ENCODE data around the gene BCAS2. TPM values are rescaled to one million over a fixed set of nuclear protein-coding genes. Genes with fewer than 3 reads are reported as not detected.

Gene BCAS2
- total RNA-seq (10 to 100 TPM; 62.9 to 66.9 TPM), polyA plus RNA-seq (99.9 TPM)

DNA sequence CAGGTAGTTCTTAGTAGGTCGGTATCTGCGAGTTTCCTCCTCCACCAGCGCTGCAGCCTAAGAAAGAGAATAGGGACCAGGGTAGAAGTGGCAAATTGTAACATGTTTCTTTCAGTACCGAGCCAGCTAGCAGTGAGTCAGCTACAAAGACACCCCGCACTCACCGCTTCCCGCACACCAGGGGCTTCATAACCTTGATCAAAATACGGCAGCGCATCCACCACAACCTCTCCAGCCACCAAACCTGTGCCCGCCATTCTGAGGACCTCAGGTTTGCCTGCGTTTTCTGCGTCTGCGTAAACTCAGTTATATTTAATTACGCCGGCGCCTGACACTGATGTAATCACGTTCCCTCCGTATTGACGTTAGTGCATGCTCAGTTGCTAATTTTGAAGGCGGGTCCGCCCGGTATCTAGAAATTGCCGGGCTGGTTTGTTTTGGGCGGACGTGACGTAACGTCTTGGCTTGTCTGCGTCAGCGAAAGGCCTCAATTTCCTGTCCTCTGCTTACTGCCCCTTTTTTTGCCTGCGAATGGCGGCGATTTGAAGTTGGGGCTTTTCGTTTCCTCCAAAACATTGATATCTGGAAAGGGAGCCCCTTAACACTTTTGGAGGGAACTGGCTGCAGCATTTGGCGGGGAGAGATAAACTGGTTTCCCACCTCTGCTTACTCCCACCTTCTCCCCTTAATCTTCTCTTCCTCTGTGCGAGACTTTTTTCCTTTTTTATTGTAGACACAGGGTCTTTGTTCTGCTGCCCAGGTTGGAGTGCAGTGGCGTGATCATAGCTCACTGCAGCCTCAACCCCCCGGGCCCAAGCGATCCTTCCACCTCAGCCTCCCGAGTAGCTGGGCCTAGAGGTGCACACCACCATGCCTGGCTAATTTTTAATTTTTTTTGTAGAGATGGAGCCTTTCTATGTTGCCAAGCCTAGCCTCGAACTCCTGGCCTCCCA, at the start of gene BCAS2:
BCAS2 (minus strand) TSS at position 281 of the 953 bp plus-strand sequence; CDS start at position 257, 24 bp downstream.
- peak; percentile 87 to 98 (median 96) for DNase-seq
- peaks cover 10% of the 10 kb centered on the region for H3K36me3 ChIP-seq (ENCODE audit: insufficient read depth, low read length)
- no peaks in the 10 kb centered on the region for H3K27me3 Mint-ChIP-seq
- H3K36me3 Mint-ChIP-seq = peaks cover 12 to 38% (median 15%) of the 10 kb centered on the region in 3 donors
- H3K9me3 ChIP-seq (ENCODE audit: low read length) = no peaks in the 10 kb centered on the region
- peak within 1 kb of the TSS; percentile 72 for H3K4me3 ChIP-seq (ENCODE audit: low read length)
- ChIA-PET CTCF (interaction anchor here (0.8 to 1.6 kb wide), 3 partner anchors 71 to 471 kb away, joined by 3 read pairs; partner anchors contain the start of gene TRIM33), POLR2A (interaction anchor here (0.6 to 3.3 kb wide), 4 partner anchors 9 to 176 kb away, joined by 3 to 25 read pairs (median 5); partner anchors contain the start of genes CSDE1, DENND2C and TRIM33)
- H3K4me3 Mint-ChIP-seq = peak within 1 kb of the TSS; percentile 89 to 99 (median 97)
- peaks cover 29 to 54% (median 42%) of the 10 kb centered on the region in 3 donors for H3K4me1 Mint-ChIP-seq
- no peaks in the 10 kb centered on the region for H3K27me3 ChIP-seq (ENCODE audit: insufficient read depth, low read length, poor library complexity, severe bottlenecking)
- peaks cover 0 to 3% (median 1%) of the 10 kb centered on the region in 5 donors for H3K9me3 Mint-ChIP-seq
- H3K27ac ChIP-seq (ENCODE audit: low read depth, low read length) = peak within 1 kb of the TSS; percentile 92
- peak within 1 kb of the TSS; percentile 95 to 100 (median 99) for H3K27ac Mint-ChIP-seq
- peaks cover 17% of the 10 kb centered on the region for H3K4me1 ChIP-seq (ENCODE audit: insufficient read depth, low read length)

DNA sequence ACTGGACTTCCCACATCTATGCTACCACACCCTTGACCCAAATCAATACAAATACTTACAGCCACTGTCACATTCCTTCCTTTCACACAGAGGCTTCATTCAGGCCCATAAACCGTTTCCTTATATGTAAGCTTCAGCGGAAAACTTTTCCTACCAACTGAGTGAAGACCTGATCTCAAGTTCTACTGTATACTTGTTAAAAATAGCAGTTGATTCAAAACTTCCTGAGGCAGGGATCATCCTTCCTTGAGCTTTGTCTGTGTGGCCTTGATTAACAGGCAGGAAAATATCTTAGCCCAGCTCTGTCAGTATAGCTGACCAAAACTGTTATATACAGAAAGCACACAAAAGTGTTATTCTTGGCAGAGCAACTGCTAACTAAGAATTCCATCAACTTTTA, 45.7 kb upstream of the BCAS2 start:
- DNase-seq = no peak
- H3K4me3 Mint-ChIP-seq = no peak overlapping the region
- no peaks in the 10 kb centered on the region for H3K4me1 Mint-ChIP-seq
- Histone ChIP-seq H3K9me3 (ENCODE audit: low read length) (no peaks in the 10 kb centered on the region), H3K27ac (ENCODE audit: low read depth, low read length) (no peak overlapping the region), H3K4me1 (ENCODE audit: insufficient read depth, low read length) (no peaks in the 10 kb centered on the region), H3K36me3 (ENCODE audit: insufficient read depth, low read length) (no peaks in the 10 kb centered on the region), H3K27me3 (ENCODE audit: insufficient read depth, low read length, poor library complexity, severe bottlenecking) (no peaks in the 10 kb centered on the region), H3K4me3 (ENCODE audit: low read length) (no peak overlapping the region)
- H3K36me3 Mint-ChIP-seq = peaks cover 0 to 17% (median 0%) of the 10 kb centered on the region in 3 donors
- ChIA-PET POLR2A (no interaction called here), CTCF (no interaction called here)
- peaks cover 5 to 14% (median 9%) of the 10 kb centered on the region in 5 donors for H3K9me3 Mint-ChIP-seq
- peaks cover 9 to 31% of the 10 kb centered on the region in 2 donors for H3K27me3 Mint-ChIP-seq
- H3K27ac Mint-ChIP-seq = peak overlapping the region in 1 of 8 donors; percentile 11

DNA sequence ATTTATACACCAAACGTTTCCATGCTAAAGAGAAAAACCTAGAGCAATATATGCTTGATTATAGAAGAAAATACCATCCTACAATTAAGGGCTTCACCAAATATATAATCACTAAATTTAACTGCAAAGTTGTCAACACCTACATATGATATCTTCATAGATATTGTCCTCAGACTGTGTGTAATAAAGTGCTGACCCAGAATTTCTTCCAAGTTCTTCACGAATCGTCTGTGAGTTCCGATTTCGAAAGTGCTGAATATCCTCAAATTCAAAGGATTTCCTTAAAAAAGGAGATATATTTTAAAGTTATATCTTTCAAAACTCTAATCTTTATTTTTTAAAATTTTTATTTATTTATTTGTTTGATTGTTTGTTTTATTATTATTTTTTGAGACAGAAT, 41.9 kb upstream of the BCAS2 start:
- Mint-ChIP-seq H3K36me3 (no peaks in the 10 kb centered on the region), H3K27me3 (peaks cover 0 to 10% of the 10 kb centered on the region in 2 donors), H3K9me3 (no peaks in the 10 kb centered on the region), H3K27ac (no peak overlapping the region), H3K4me3 (no peak overlapping the region), H3K4me1 (no peaks in the 10 kb centered on the region)
- no peaks in the 10 kb centered on the region for H3K36me3 ChIP-seq (ENCODE audit: insufficient read depth, low read length)
- H3K27ac ChIP-seq (ENCODE audit: low read depth, low read length) = no peak overlapping the region
- H3K4me3 ChIP-seq (ENCODE audit: low read length) = no peak overlapping the region
- no peaks in the 10 kb centered on the region for H3K4me1 ChIP-seq (ENCODE audit: insufficient read depth, low read length)
- no peak for DNase-seq
- H3K27me3 ChIP-seq (ENCODE audit: insufficient read depth, low read length, poor library complexity, severe bottlenecking) = no peaks in the 10 kb centered on the region
- CTCF ChIA-PET = no interaction called here
- H3K9me3 ChIP-seq (ENCODE audit: low read length) = no peaks in the 10 kb centered on the region
- POLR2A ChIA-PET = no interaction called here

- peaks cover 0 to 1% of the 10 kb centered on the region in 2 donors for H3K27me3 Mint-ChIP-seq
- ChIA-PET POLR2A (no interaction called here), CTCF (no interaction called here)
- DNase-seq = no peak
- no peaks in the 10 kb centered on the region for H3K27me3 ChIP-seq (ENCODE audit: insufficient read depth, low read length, poor library complexity, severe bottlenecking)
- no peak overlapping the region for H3K27ac Mint-ChIP-seq
- H3K27ac ChIP-seq (ENCODE audit: low read depth, low read length) = no peak overlapping the region
- H3K36me3 Mint-ChIP-seq = peaks cover 0 to 2% (median 0%) of the 10 kb centered on the region in 3 donors
- H3K4me3 Mint-ChIP-seq = no peak overlapping the region
- no peaks in the 10 kb centered on the region for H3K9me3 ChIP-seq (ENCODE audit: low read length)
- no peaks in the 10 kb centered on the region for H3K4me1 ChIP-seq (ENCODE audit: insufficient read depth, low read length)
- no peaks in the 10 kb centered on the region for H3K36me3 ChIP-seq (ENCODE audit: insufficient read depth, low read length)
- H3K4me1 Mint-ChIP-seq = no peaks in the 10 kb centered on the region
- no peak overlapping the region for H3K4me3 ChIP-seq (ENCODE audit: low read length)
- no peaks in the 10 kb centered on the region for H3K9me3 Mint-ChIP-seq
Measured at GRCh38 chr1:114620419-114620818, 39.0 kb upstream of the BCAS2 start.

DNA sequence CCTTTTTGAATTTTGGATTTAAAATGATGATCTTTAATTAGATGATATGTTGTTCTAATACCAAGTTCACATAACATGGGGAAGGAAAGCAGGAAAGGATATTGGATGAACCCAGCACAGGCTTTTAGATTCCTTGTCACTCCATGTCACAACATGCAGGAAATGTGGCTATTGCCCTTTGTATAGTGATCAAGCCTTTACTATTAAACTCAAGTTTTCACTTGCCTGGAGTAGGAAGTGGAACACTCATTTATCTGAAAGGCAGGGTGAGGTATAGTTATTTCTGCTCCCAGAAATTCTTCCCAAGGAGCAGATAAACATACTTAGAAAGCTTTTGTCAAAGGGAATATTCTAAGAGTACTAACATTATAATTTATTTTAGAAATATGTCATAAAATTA, 37.2 kb upstream of the BCAS2 start:
- H3K27me3 Mint-ChIP-seq = peaks cover 2 to 3% of the 10 kb centered on the region in 2 donors
- no peak overlapping the region for H3K4me3 ChIP-seq (ENCODE audit: low read length)
- H3K4me1 ChIP-seq (ENCODE audit: insufficient read depth, low read length) = no peaks in the 10 kb centered on the region
- no peaks in the 10 kb centered on the region for H3K9me3 Mint-ChIP-seq
- peaks cover 0 to 2% (median 0%) of the 10 kb centered on the region in 3 donors for H3K36me3 Mint-ChIP-seq
- DNase-seq = no peak
- no peak overlapping the region for H3K4me3 Mint-ChIP-seq
- H3K4me1 Mint-ChIP-seq = no peaks in the 10 kb centered on the region
- no peak overlapping the region for H3K27ac ChIP-seq (ENCODE audit: low read depth, low read length)
- POLR2A ChIA-PET = no interaction called here
- no peaks in the 10 kb centered on the region for H3K36me3 ChIP-seq (ENCODE audit: insufficient read depth, low read length)
- H3K27me3 ChIP-seq (ENCODE audit: insufficient read depth, low read length, poor library complexity, severe bottlenecking) = no peaks in the 10 kb centered on the region
- H3K27ac Mint-ChIP-seq = no peak overlapping the region
- H3K9me3 ChIP-seq (ENCODE audit: low read length) = no peaks in the 10 kb centered on the region
- CTCF ChIA-PET = no interaction called here

DNA sequence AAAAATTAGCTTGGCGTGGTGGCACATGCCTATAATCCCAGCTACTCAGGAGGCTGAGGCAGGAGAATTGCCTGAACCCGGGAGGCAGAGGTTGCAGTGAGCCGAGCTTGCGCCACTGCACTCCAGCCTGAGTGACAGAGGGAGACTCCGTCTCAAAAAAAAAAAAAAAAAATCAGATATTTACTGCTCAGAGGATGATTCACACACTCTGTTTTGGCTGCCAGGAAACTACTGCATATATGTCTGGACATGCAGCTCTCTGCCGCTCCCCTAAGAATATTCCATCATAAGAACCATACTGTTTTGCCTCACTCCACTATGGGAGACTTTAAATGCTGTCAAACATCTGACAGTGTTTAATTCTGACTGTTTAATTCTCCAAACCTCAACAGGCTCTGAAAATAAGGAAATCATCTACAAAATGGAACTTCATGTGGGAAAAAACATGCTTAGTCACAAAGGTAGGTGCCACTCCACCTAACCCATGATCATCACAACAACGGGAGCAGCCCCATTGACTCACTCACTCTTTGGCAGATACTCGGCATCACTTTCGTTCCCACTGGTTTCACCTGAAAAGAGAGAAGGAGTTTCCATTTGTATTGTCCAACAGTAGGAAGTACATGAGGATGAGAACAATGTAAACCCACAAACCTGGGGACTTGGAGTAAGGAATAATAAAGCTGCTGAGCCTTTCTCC, 29.3 kb upstream of the BCAS2 start:
- peaks cover 3 to 21% of the 10 kb centered on the region in 2 donors for H3K27me3 Mint-ChIP-seq
- POLR2A ChIA-PET = no interaction called here
- DNase-seq = no peak

GRCh38 chr1:114609826-114610225, 28.4 kb upstream of the BCAS2 start:
- Mint-ChIP-seq H3K27me3 (peaks cover 3 to 22% of the 10 kb centered on the region in 2 donors), H3K27ac (no peak overlapping the region), H3K4me3 (no peak overlapping the region), H3K36me3 (no peaks in the 10 kb centered on the region), H3K4me1 (no peaks in the 10 kb centered on the region), H3K9me3 (no peaks in the 10 kb centered on the region)
- no peak for DNase-seq
- no peaks in the 10 kb centered on the region for H3K27me3 ChIP-seq (ENCODE audit: insufficient read depth, low read length, poor library complexity, severe bottlenecking)
- ChIA-PET CTCF (no interaction called here), POLR2A (no interaction called here)
- no peak overlapping the region for H3K4me3 ChIP-seq (ENCODE audit: low read length)
- no peaks in the 10 kb centered on the region for H3K9me3 ChIP-seq (ENCODE audit: low read length)
- H3K4me1 ChIP-seq (ENCODE audit: insufficient read depth, low read length) = no peaks in the 10 kb centered on the region
- H3K27ac ChIP-seq (ENCODE audit: low read depth, low read length) = no peak overlapping the region
- H3K36me3 ChIP-seq (ENCODE audit: insufficient read depth, low read length) = no peaks in the 10 kb centered on the region

More for the DNA sequence above, 29.3 kb upstream of the BCAS2 start:
- H3K4me3 Mint-ChIP-seq = no peak overlapping the region
- CTCF ChIA-PET = no interaction called here
- no peaks in the 10 kb centered on the region for H3K4me1 ChIP-seq (ENCODE audit: insufficient read depth, low read length)
- no peak overlapping the region for H3K27ac Mint-ChIP-seq
- H3K27me3 ChIP-seq (ENCODE audit: insufficient read depth, low read length, poor library complexity, severe bottlenecking) = no peaks in the 10 kb centered on the region
- H3K36me3 ChIP-seq (ENCODE audit: insufficient read depth, low read length) = no peaks in the 10 kb centered on the region
- no peaks in the 10 kb centered on the region for H3K9me3 Mint-ChIP-seq
- H3K4me3 ChIP-seq (ENCODE audit: low read length) = no peak overlapping the region
- no peaks in the 10 kb centered on the region for H3K36me3 Mint-ChIP-seq
- H3K4me1 Mint-ChIP-seq = no peaks in the 10 kb centered on the region
- H3K9me3 ChIP-seq (ENCODE audit: low read length) = no peaks in the 10 kb centered on the region
- H3K27ac ChIP-seq (ENCODE audit: low read depth, low read length) = no peak overlapping the region

- ChIA-PET POLR2A (no interaction called here), CTCF (no interaction called here)
- peaks cover 2 to 22% of the 10 kb centered on the region in 2 donors for H3K27me3 Mint-ChIP-seq
- H3K9me3 Mint-ChIP-seq = no peaks in the 10 kb centered on the region
- Histone ChIP-seq H3K27me3 (ENCODE audit: insufficient read depth, low read length, poor library complexity, severe bottlenecking) (no peaks in the 10 kb centered on the region), H3K9me3 (ENCODE audit: low read length) (no peaks in the 10 kb centered on the region), H3K27ac (ENCODE audit: low read depth, low read length) (no peak overlapping the region), H3K4me1 (ENCODE audit: insufficient read depth, low read length) (no peaks in the 10 kb centered on the region), H3K36me3 (ENCODE audit: insufficient read depth, low read length) (no peaks in the 10 kb centered on the region), H3K4me3 (ENCODE audit: low read length) (no peak overlapping the region)
- no peaks in the 10 kb centered on the region for H3K36me3 Mint-ChIP-seq
- no peak overlapping the region for H3K27ac Mint-ChIP-seq
- no peaks in the 10 kb centered on the region for H3K4me1 Mint-ChIP-seq
- H3K4me3 Mint-ChIP-seq = no peak overlapping the region
- no peak for DNase-seq
Measured at GRCh38 chr1:114609026-114609425, 27.6 kb upstream of the BCAS2 start.
